AG09319 (cell line): ENCODE results near the gene CTIF.

Source experiments
- DNase-seq: peaks from one replicate; pipeline ENCODE4 v3.0.0-alpha.2; 2010; ENCODE audit warnings: low read depth; ENCODE audit errors: extremely low read depth
- TF ChIP-seq, protein P1 (sequence below): IDR thresholded peaks from 2 replicates; pipeline ENCODE4 v1.5.1; 2011; ENCODE audit warnings: low read depth, mild to moderate bottlenecking, inconsistent platforms, low read length, moderate library complexity

Gene CTIF

DNA sequence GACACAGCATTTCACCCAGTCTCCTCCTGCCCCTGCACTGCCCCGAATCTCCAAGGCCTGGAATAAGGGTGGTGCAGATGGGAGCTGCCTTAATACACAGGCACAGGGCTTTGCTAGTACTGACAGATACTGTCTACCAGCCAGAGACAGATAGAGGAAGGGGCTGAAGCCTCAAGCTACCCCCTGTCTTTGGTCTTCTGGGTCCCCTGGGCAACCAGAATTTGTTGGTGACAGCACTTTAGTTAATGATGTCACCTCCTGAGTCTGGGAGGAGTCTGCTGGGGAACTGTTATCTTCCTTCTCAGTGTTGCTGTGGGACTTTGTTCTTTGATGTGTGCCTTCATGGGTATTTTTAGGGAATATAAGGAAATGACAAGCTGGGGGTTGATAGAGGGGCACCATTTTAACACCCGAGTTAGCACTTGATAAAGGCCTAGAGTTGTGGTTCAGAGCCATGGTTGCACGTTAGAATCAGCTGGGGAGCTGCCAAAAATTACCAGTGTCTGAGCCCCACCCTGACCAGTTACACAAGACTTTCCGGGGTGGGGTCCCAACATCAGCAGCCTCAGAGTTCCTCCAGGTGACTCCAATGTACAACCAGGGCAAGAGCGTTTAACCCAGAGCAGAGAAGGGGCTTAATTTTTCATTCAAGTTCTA lies 275.1 kb downstream of the CTIF start:
- TF ChIP-seq, protein P1, sequence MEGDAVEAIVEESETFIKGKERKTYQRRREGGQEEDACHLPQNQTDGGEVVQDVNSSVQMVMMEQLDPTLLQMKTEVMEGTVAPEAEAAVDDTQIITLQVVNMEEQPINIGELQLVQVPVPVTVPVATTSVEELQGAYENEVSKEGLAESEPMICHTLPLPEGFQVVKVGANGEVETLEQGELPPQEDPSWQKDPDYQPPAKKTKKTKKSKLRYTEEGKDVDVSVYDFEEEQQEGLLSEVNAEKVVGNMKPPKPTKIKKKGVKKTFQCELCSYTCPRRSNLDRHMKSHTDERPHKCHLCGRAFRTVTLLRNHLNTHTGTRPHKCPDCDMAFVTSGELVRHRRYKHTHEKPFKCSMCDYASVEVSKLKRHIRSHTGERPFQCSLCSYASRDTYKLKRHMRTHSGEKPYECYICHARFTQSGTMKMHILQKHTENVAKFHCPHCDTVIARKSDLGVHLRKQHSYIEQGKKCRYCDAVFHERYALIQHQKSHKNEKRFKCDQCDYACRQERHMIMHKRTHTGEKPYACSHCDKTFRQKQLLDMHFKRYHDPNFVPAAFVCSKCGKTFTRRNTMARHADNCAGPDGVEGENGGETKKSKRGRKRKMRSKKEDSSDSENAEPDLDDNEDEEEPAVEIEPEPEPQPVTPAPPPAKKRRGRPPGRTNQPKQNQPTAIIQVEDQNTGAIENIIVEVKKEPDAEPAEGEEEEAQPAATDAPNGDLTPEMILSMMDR: no peak
- DNase-seq: no peak

DNA sequence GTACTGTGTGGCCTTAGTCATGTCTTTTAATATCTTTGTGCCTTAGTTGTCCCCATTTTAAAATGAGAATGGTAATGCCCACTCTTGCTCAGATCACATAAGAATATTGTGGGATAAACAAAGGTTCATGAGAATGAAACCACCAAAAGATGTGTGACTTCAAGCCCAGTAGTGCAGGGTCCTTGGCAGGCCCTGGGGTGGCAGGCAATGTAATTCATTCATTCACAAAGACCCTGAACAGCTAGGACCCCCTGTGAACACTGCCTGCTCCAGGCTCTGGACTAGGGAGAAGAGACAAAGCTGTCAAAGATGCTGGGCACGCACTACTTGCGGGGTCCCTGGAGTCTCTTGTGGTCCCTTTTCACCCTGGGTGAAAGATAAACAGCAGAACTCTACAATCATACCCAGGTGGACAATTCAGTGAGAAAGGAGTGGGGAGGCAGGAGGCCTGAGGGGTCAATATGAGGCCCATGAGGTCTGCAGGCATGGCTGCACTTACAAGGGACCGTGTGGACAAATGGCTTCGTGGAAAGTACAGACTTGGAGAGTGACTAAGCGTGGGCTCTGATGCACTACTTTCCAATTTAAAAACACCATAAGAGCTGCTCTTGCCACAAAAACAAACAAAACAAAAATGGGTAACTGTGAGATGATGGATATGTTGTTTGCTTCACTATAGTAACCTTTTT lies 275.8 kb downstream of the CTIF start:
- no peak for DNase-seq
- TF ChIP-seq, protein P1: no peak

DNA sequence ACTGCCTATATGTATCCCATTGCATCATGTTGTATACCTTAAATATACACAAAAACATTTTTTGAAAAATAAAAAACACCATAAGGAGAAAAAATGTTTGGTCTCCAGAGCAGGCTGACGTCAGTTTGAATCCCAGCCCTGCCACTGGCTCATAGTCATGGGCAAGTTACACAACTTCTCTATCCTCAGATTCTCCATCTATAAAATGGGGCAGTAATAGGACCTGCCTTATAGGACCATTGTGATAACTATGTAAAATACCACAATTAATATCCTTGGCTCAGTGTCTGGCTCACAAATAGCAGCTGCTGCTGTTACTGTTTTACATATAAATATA lies 276.3 kb downstream of the CTIF start:
- TF ChIP-seq, protein P1: no peak
- no peak for DNase-seq

DNA sequence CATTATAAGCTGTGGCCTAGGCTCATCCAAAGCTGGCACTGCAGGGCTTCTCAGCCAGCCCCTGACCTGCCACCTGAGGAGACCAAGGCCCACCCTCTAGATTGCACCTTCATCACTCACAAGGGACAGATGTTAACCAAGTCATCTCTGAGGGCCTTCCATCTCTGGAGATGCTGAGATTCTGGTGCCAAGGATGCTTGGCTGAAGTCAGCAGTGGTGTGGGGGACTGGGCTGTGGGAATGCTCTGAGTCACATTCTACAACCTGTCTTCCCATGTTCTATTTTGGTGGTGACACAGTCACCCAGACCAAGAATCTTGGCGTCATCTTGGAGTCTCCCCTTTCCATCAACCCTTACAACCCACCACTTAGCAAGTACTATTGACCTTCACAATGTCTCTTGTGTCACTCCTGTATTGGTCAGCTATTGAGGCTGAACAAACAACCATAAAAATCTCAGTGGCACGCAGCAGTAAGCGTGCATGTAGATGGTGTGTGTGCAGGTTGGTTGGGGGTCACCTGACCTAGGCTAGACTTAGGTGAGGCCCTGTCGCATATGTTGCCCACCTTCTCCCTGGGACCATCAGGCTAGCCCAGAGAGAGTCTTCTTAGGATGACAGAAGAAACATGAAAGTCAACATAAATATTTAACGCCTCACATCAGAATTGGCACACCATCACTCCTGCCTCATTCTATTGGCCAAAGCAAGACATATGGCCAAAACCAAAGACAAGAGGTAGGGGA lies 276.9 kb downstream of the CTIF start:
- TF ChIP-seq, protein P1: no peak
- no peak for DNase-seq

DNA sequence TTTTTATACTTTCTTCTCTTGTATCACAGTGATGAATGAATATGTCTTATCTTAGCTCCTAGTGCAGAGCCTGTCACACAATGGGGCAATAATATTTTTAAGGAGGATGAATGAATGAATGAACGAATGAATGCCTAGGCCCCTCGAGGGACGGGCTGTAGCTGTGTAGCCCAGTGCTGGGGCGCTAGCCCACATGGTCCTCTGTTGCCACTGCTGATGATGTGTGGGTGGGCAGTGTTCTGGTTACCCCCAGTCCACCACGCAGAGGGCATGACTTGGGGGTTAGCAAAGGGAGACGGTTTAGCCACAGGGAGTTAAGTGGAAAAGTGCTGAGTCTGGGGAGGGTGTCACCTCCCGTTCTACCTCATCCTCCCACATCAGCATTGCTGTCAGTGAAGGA lies 277.7 kb downstream of the CTIF start:
- no peak for DNase-seq
- TF ChIP-seq, protein P1: no peak

DNA sequence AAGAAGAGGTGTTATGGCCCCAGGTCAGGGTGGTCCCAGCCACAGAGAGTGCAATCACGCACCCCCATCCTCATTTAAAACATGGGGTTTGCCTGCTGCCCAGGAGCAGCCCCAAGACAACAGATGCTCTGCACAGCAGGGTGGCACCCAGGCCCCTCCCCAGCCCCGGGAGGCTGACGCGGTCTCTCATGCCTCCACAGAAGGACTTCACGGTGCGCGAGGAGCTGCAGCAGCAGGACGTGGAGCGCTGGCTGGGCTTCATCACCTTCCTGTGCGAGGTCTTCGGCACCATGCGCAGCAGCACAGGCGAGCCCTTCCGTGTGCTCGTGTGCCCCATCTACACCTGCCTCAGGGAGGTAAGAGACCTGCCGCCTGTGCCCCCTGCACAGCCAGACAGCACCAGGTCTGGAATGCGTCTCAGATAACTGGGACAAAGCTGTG lies 278.2 kb downstream of the CTIF start:
- TF ChIP-seq, protein P1: no peak
- no peak for DNase-seq
